ENCODE data around the gene MSANTD1.

GRCh38 chr4:3291411-3291968, 42.5 kb downstream of the MSANTD1 start:
- TF ChIP-seq POLR2A (IDR thresholded peaks at IDR 0.05): no peak
- TF ChIP-seq, protein P1, sequence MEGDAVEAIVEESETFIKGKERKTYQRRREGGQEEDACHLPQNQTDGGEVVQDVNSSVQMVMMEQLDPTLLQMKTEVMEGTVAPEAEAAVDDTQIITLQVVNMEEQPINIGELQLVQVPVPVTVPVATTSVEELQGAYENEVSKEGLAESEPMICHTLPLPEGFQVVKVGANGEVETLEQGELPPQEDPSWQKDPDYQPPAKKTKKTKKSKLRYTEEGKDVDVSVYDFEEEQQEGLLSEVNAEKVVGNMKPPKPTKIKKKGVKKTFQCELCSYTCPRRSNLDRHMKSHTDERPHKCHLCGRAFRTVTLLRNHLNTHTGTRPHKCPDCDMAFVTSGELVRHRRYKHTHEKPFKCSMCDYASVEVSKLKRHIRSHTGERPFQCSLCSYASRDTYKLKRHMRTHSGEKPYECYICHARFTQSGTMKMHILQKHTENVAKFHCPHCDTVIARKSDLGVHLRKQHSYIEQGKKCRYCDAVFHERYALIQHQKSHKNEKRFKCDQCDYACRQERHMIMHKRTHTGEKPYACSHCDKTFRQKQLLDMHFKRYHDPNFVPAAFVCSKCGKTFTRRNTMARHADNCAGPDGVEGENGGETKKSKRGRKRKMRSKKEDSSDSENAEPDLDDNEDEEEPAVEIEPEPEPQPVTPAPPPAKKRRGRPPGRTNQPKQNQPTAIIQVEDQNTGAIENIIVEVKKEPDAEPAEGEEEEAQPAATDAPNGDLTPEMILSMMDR (IDR thresholded peaks at IDR 0.05): no peak
- no peak for TF ChIP-seq EP300 (IDR thresholded peaks at IDR 0.05)

All from ovary (tissue), 3 donors.